GM18498 (cell line): Measurements from ENCODE around the gene MYO1E.
A peak's percentile ranks its signal among the peaks of the same experiment; 100 is the strongest.
"Not testable (repeated sequence)": the region's sequence is repeated elsewhere in the genome, so short reads cannot be mapped to it uniquely, and the experiment has no call there.

Source experiments
- ATAC-seq: cut with Tn5 transposase; IDR thresholded peaks from one replicate; pipeline ENCODE4 v1.9.1; 2021; ENCODE audit warnings: mild to moderate bottlenecking, moderate library complexity; ENCODE audit not compliant: unreplicated experiment

Gene MYO1E

DNA sequence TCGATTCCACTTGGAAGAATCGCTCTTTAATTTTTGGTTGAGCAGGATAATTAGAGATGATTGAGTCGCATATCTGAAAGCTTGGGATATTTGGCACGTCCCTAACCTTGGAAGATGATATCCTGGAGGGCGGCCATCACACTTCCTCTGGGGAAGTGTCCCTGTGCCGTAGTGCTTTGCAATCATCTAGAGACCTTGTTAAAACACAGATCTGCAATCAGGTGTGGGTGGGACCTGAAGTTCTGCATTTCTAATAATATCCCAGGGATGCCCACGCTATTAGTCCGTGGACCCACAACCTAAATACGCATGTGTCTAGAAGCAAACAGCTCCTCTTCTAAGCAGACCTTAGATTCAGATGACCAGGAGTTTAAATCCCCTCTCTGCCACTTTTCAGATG lies 20.5 kb downstream of the MYO1E start:
- no peak for ATAC-seq

DNA sequence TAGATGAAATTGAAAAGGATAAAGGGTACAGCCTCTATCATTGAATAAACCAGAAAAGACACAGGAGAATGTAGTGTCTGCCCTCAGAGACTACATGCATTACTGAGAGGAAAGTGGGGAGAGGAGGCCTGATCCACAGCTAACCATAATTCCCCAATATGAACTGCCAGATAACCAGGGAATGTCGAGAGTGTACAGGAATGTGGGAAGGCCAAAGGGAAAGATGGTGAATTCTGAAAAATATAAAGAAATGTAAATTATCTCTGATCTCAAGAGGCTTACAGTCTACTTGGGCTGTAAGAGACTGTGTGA lies 22.3 kb downstream of the MYO1E start:
- ATAC-seq = no peak

DNA sequence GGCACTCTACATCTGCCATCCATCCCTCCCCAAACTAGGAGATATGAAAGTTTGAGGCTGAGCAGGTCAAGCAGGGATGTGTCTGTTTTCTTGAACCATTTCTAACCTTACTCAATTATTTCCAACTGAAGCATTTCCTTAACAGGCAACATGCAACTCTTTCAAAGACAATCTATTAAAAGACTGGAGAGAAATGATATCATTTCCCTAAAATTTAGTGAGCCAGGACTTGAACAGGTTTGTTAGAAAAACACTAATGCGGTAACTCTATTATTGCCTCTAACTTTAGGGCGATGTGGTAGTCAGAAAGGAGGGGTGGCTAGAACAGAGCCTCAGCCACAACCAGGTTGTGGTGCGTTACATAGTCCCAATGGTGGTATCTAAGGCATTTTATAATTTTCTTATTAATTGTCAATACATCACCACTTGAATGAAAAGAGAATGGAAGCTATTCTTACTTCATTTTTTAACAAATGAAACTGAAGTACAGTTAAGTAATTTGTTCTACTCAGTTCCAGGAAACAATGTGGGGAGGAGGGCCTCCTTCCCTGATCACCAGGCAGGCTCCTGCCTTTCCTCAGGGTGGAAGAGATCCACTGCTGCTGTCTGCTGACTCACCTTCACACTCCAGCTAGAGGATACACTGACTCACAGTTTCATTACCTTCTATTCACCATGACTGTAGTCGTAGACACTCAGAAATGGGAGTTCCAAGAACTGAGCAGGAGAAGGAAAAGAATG lies 22.8 kb downstream of the MYO1E start:
- ATAC-seq = no peak

DNA sequence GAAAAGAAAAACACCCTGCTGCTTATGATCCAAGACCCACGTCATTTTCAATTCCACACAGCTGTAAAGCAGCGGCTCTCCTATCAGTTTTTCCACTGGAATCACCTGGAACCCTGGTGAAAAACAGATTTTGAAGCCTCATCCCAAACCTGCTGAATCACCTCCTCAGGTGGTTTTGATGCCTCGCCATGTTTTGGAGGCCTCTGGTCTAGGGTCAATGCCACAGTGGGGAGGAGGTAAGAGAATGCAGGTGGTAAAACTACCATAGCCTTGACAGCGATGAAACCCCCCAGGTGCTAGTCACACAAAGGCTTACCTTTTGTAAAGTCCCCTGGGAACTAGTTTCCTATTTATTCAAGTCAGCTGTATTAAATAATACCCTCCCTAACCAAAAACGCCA lies 24.8 kb downstream of the MYO1E start:
- no peak for ATAC-seq

DNA sequence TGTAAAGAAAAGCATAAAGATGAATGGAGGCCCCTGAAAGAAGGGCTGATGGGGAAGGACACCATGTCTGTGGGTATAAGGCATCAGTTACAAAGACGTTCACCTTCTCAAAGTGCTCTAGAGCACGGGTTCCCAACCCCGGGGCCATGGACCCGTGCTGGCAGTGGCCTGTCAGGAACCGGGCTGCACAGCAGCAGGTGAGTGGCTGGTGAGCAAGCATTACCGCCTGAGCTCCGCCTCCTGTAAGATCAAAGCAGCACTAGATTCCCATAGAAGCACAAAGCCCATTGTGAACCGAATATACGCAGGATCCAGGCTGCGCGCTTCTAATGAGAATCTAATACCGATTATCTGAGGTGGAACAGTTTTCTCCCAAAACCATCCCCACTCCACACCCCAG lies 25.7 kb downstream of the MYO1E start:
- no peak for ATAC-seq

DNA sequence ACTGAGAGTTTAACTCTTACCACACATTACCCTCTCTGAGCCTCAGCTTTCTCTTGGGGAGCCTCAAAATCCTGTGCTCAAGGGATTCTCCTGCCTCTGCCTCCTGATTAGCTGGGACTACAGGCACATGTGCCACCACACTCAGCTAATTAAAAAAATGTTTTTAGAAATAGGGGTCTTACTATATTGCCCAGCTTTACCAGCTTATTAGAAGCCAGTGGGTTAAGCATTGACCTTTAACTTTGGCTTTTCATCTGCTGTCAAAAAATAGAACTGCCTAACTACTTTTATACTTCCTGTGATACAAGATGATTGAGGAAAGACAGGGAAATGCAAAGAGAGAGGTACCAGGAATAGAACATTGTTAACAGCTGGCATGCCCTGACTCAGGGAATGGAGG lies 27.3 kb downstream of the MYO1E start:
- no peak for ATAC-seq

DNA sequence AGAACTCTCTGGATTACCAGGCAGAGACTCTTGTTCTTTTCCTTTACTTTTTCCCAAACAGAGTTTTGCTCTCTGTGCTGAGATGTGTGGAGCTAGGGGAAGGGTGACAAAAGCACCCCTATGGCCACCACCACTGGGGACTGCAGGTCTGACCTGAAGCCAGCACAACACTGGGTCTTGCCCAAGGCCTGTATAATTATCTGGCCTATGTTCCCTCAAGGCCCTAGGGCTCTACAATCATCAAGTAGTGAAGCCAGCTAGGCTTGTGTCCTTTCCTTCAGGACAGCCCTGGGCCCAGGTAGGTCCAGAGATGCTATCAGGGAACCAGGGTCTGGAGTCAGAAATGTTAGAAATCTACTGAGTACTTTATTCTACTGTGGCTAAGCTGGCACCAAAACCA lies 28.4 kb downstream of the MYO1E start:
- no peak for ATAC-seq

DNA sequence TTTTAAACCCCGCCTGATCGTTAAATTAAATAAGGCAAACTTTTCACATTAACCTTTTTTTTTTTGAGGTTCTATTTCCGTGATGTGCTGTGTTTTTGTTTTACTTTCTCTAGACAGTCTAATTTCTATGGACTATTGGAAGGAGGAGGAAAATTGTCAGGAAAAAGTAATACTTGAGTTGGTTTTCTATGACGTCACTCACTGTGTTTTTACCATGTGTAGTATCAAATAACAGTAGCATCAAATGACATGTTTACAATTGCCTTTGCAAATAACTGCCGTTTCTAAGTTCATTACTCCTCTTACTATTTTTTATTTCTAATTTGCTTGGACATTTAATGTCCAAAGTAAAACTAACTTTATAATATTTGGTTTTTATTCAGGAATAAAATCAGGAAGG lies 32.3 kb downstream of the MYO1E start:
- ATAC-seq = no peak

DNA sequence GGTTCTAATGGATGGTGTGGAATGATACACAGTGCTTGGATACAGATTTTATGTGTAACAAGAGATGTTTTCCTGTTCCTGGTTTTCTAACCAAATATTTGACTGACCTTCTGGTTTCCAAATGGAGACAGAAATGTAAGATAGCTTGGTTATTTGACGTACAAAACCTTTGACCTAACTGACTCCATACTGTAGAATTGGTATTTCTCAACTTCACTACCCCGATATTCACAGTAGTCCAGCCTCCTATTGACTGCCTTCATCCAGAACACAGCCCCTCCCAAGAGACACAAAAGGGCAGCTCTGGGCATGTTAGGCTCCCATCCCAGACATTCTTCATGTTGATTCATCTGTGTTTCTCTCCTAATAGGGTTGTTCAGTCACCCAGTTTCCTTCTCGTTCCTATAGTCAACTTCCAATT lies 33.4 kb downstream of the MYO1E start:
- no peak for ATAC-seq

DNA sequence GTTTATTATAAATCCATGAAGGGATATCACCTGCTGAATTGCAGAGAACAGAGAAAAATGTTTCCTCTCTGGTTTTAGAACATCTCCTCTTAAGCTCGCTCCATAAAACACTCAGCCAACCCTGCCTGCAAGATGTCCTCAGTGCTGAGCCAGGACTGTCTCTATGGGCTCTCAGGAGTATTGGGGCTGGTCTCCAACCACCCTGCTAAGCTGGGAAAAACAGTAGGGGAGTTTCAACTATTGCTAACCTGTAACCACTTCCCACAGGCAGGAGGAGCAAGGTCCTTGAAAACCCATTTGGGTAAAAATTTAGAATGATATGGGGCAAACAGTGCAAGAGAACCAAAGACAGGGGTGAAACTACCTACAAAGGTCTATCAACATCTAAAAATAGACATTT lies 34.3 kb downstream of the MYO1E start:
- ATAC-seq = no peak

DNA sequence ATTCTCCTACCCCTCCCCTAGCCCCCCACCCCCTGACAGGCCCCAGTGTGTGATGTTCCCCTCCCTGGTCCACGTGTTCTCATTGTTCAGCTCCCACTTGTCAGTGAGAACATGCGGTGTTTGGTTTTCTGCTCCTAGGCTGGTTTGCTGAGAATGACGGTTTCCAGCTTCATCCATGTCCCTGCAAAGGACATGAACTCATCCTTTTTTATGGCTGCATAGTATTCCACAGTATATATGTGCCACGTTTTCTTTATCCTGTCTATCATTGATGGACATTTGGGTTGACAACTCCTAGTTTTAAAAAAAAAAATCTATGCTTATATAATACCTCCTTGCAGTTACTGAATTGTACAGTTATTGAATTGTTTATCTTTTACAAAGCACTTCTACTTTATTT lies 35.9 kb downstream of the MYO1E start:
- ATAC-seq = not testable (repeated sequence)

DNA sequence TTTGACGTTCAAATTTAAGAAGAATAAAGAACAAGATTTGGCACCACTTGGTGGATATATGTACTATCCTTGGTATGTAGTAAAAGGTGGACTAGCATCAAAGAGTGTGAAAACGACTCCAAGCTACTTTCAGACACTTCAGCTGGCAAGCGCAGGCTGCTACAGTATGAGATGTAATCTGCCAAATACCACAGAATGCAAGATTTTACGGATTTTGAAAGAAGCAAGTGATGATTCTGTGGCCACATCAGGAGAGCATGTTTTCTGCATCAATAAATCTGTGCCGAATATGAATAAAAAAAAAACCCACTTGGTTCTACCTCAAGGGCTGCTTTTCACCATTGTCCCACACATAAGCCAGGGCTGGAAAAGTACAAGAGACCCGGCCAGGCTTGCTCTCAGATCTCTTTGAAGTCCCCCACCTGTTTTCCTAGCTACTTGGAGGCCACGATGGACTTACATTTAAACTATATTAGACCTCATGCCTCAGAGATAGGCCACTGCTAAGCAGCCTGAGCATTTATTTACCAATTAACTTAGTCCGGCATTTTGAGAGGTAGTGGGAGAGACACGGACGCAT lies 37.4 kb downstream of the MYO1E start:
- ATAC-seq = no peak

DNA sequence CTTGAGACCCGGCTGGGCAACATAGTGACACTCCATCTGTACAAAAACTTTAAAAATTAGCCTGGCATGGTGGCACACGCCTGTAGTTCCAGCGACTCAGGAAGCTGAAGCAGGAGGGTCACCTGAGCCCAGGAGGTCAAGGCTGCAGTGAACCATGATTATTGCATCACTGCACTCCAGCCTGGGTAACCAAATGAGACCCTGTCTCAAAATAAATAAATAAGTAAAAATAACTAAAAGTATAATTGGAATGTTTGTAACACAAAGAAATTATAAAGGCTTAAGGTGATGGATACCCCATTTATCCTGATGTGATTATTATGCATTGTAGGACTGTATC lies 38.6 kb downstream of the MYO1E start:
- no peak for ATAC-seq

DNA sequence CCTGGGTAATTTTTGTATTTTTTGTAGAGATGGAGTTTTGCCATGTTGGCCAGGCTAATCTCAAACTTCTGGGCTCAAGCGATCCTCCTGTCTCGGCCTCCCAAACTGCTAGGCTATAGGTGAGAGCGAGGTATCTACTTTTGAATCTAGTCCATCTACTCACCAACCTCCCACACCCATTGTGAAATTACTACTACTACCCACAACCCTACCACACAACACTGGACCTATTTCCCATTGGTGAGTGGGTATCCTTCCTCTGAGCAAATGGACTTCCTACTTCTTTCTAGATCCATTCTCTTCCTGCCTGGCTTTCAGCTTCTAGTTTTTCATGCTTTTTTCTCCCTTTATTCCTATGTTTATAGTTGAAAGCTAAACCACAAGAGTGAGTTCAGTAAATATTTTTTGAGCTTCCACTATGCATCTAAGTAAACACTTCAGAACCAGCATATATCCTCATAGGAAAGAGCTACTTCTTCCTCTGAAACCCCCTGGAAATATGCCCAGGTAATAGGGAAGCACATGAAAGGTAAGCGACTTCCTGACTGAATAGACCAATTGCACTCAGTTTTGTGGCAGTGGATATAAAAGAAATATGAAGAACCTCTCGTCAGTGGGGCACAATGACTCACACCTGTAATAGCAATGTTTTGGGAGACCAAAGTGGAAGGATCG lies 39.1 kb downstream of the MYO1E start:
- no peak for ATAC-seq

DNA sequence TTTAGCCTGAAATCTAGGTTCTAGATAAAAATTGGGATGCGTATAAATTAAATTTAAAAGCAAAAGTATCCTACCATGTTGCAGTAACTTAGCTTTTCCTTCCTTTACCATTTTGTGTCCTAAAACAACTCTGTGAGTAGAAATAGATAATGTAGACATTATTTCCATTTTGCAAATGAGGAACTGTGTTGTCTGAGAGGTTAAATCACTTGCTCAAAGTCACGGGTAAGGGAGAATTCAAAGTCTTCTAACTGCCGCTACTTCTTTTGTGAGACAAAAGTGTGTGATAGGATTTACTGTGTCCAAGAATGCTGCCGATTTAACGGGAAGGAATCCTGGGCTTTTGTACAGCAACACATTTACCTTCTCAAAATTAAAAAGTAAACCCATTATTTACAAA lies 40.7 kb downstream of the MYO1E start:
- ATAC-seq = no peak

DNA sequence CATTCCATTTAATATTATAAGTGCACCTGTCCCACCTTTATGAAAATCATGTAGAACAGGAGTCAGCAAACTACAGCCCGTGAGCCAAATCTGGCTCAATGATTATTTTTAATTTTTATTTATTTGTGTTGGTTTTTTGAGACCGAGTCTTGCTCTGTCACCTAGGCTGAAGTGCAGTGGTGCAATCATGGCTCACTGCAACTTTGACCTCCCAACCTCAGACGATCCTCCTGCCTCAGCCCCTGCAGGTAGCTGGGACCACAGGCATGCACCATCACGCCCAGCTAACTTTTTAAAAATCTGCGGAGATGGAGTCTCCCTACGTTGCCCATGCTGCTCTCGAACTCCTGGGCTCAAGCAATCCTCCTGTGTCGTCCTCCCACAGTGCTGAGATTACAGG lies 42.0 kb downstream of the MYO1E start:
- ATAC-seq = no peak

DNA sequence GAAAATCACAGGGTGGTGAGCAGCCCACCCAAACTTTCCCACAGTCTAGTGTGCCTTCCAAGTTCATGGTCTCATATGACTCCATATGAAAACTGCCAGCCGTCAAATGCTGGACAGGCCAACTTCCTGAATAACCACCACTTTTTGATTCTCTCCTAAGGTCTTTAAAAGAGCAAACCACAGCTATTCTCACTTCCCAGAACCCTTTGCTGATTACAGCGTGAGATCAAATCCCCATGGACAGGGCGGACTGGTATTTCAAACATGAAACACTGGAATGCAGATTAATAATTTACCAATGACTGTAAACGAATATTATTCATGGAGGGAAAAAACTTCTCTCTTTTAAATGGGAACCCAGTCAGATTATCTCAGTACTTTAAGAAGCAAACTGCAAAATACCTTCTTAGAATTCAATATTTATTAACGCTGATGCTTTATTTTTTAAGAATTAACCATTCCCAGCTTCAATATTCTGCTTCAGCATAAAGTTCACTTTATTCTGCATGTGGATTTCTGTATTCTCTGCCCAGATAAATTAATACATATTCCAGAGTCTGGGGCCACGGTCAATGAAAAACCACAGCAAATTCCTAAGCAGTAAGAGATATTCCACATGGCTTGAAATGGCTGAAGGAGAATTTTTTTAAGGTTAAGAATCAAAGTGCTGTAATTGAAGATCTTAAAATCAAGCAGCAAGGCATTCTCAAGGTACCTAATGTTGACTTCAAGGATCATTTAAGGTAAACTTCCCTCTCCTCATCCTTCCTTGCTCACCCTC lies 42.9 kb downstream of the MYO1E start:
- no peak for ATAC-seq

DNA sequence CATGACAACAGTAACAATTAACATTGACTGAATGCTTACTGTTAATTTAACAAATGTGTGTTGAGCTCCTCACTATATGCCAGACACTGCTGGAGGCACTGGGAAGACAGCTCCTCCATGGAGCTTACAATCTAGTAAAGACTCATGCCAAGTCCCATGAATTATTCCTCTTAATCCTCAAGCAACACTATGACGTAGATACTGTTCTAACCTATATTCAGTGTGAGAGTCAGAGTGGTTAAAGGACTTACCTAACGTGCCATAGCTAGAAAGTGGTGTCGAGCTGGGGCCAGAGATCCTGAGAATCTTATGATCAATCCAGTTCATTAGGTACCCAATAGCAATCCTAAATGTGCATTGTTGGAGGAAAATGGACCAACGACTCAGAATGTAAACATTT lies 43.6 kb downstream of the MYO1E start:
- no peak for ATAC-seq

DNA sequence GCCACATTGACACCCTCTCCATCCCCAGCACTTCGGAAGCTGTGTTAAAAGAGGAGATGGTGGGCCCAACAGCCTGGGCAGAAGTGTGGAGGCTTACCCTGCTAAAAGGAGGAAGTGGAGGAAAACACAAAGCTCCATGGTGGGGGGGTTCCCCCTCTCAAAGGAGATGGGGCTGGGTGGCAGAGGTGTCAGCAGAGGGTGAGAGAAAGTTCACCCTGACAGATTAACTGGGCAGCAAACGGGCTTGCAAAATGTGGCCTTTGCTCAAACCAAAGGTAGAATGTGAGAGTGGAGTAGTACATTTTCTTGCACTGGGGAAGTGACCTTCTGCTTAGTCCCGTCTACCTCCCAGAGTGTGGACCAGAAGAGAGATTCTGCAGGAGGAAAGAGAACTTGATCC lies 44.7 kb downstream of the MYO1E start:
- ATAC-seq = peak; percentile 89

DNA sequence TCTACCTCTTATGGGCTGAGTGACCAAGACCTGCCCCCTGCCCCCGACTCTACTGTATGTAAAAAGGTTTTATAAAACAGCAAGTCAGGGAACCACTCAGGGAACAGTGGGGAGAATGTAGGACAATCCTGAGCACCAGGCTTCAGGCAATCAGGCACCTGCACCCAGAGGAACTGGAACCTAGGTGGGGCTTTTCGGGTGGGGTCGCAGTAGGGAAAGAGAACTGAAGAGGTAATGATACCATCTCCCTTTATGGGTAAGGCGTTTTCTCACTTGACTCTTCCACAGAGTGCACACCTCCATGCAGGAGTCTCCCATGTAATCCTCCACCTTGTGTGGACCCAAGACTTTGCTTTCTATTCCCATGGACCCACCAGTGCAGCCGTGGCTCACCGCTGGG lies 45.8 kb downstream of the MYO1E start:
- no peak for ATAC-seq

DNA sequence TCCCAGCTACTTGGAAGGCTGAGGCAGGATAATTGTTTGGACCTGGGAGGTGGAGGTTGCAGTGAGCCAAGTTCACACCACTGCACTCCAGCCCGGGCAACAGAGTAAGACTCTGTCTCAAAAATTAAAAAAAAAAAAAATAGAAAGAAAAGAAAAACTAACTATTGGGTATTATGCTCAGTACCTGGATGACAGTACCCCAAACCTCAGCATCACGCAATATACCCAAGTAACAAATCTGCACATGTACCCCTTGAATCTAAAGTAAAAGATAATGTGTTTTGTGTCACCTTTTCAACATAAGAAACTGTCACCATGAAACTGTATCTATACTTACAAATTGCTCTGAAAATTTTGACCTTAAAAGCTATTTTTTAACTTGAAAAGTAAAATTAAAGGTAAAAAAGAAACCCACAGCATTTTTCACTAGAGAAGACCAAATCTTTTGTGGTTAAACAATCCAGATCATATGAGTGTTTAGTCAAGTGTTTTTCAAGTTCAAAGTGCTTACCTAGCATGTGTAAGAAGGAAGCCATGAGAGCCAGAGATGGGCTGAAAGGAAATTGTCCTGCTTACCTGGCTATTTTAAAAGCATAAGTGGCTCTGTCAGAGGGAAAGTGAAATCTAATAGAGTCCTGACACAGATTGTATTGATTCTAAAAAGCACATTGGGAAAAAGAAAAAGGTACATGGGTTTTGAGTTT lies 50.5 kb downstream of the MYO1E start:
- peak; percentile 48 for ATAC-seq
